Neural progenitor cell (in vitro differentiated cells): Measurements from ENCODE around the gene CDC42. TPM values are rescaled to one million over a fixed set of nuclear protein-coding genes. Genes with fewer than 3 reads are reported as not detected.
A peak's percentile ranks its signal among the peaks of the same experiment; 100 is the strongest.

Source experiments
- DNase-seq: peaks from one replicate; pipeline ENCODE4 v3.0.0-alpha.2; 2016; ENCODE audit warnings: low spot score
- H2AFZ ChIP-seq: fragments of 200-600 bp; sonication (generic); replicated peaks from 2 replicates; pipeline ENCODE4 v1.6.1; 2016; ENCODE audit warnings: antibody characterized with exemption
- H3F3A ChIP-seq: fragments of 200-600 bp; sonication (generic); 2 replicates; pipeline ENCODE4 v1.6.1; 2016; ENCODE audit warnings: antibody characterized with exemption, low read depth
- H3K27ac ChIP-seq: fragments of 200-600 bp; sonication (generic); 2 replicates; pipeline ENCODE4 v1.5.1; 2016; ENCODE audit warnings: mild to moderate bottlenecking
- H3K27me3 ChIP-seq: fragments of 200-600 bp; sonication (generic); 2 replicates; pipeline ENCODE4 v1.6.1; 2016; ENCODE audit warnings: mild to moderate bottlenecking, moderate library complexity
- H3K36me3 ChIP-seq: fragments of 200-600 bp; sonication (generic); 2 replicates; pipeline ENCODE4 v1.5.1; 2016
- H3K4me1 ChIP-seq: fragments of 200-600 bp; sonication (generic); 2 replicates; pipeline ENCODE4 v1.6.1; 2016; ENCODE audit warnings: mixed run types
- H3K4me2 ChIP-seq: fragments of 200-600 bp; sonication (generic); 2 replicates; pipeline ENCODE4 v1.6.1; 2016
- H3K4me3 ChIP-seq: fragments of 200-600 bp; sonication (generic); 2 replicates; pipeline ENCODE4 v1.5.1; 2016
- H3K79me2 ChIP-seq: fragments of 200-600 bp; sonication (generic); 2 replicates; pipeline ENCODE4 v1.6.1; 2016; ENCODE audit warnings: low read depth
- H3K9ac ChIP-seq: fragments of 200-600 bp; sonication (generic); 2 replicates; pipeline ENCODE4 v1.6.1; 2016
- H3K9me3 ChIP-seq: fragments of 200-600 bp; sonication (generic); 2 replicates; pipeline ENCODE4 v1.5.1; 2016; ENCODE audit warnings: low read depth
- H4K20me1 ChIP-seq: fragments of 200-600 bp; sonication (generic); 2 replicates; pipeline ENCODE4 v1.6.1; 2016; ENCODE audit warnings: low read depth
- H3K27ac Mint-ChIP-seq: 3 replicates; pipeline ENCODE4 v1.8.0; 2021; ENCODE audit warnings: mixed read lengths
- H3K27me3 Mint-ChIP-seq: 2 replicates; pipeline ENCODE4 v1.8.0; 2022; ENCODE audit warnings: low read depth, mild to moderate bottlenecking, inconsistent platforms, moderate library complexity, mixed read lengths; ENCODE audit not compliant: insufficient read depth
- H3K36me3 Mint-ChIP-seq: 3 replicates; pipeline ENCODE4 v1.8.0; 2021; ENCODE audit warnings: mixed read lengths
- H3K4me1 Mint-ChIP-seq: 3 replicates; pipeline ENCODE4 v1.8.0; 2021; ENCODE audit warnings: mixed read lengths
- H3K4me3 Mint-ChIP-seq: 3 replicates; pipeline ENCODE4 v1.8.0; 2021; ENCODE audit warnings: mild to moderate bottlenecking, moderate library complexity, mixed read lengths
- H3K9me3 Mint-ChIP-seq: 3 replicates; pipeline ENCODE4 v1.8.0; 2020; ENCODE audit warnings: mixed read lengths
- CTCF ChIP-seq: fragments of 200-600 bp; sonication (generic); IDR thresholded peaks from 2 replicates; pipeline ENCODE4 v1.5.1; 2017; ENCODE audit warnings: antibody characterized with exemption, mild to moderate bottlenecking
- EZH2 ChIP-seq: fragments of 200-600 bp; sonication (generic); IDR thresholded peaks from 2 replicates; pipeline ENCODE4 v1.6.1; 2017; ENCODE audit warnings: antibody characterized with exemption, mild to moderate bottlenecking, moderate library complexity
- EZH2phosphoT487 ChIP-seq: fragments of 200-600 bp; sonication (generic); IDR thresholded peaks from 2 replicates; pipeline ENCODE4 v1.6.1; 2017; ENCODE audit warnings: antibody characterized with exemption
- total RNA-seq: library from RNA; depleted of rRNA; stranded (reverse); fragments of >200 nt; gene quantifications from 2 replicates; pipeline ENCODE4 v1.2.3, GENCODE V29; 2015; ENCODE audit warnings: low replicate concordance

The CDC42 gene
- total RNA-seq, 1 donor from 2014 or later: 348 TPM

GRCh38 chr1:22107126-22107525, 54.6 kb downstream of the CDC42 start:
- Mint-ChIP-seq H3K36me3 (peaks cover 10% of the 10 kb centered on the region), H3K9me3 (no peaks in the 10 kb centered on the region), H3K27me3 (no peaks in the 10 kb centered on the region), H3K27ac (no peak overlapping the region), H3K4me1 (peaks cover 9% of the 10 kb centered on the region), H3K4me3 (no peak overlapping the region)
- Histone ChIP-seq H3K36me3 (no peaks in the 10 kb centered on the region), H2AFZ (no peak overlapping the region), H3K9ac (no peak overlapping the region), H3K4me3 (no peak overlapping the region), H3K4me2 (no peak overlapping the region), H3K79me2 (peaks cover 14% of the 10 kb centered on the region), H3K27me3 (no peaks in the 10 kb centered on the region), H4K20me1 (peaks cover 86% of the 10 kb centered on the region), H3K9me3 (no peaks in the 10 kb centered on the region), H3K4me1 (no peaks in the 10 kb centered on the region), H3F3A (peaks cover 10% of the 10 kb centered on the region), H3K27ac (no peak overlapping the region)
- DNase-seq: no peak
- TF ChIP-seq EZH2: no peak
- TF ChIP-seq EZH2phosphoT487: no peak
- TF ChIP-seq CTCF: no peak

GRCh38 chr1:22108339-22109105, 56.0 kb downstream of the CDC42 start:
- no peak overlapping the region for H3K27ac ChIP-seq
- peak overlapping the region; percentile 65 for H3K27ac Mint-ChIP-seq

GRCh38 chr1:22110016-22110415, 57.5 kb downstream of the CDC42 start:
- no peak for DNase-seq
- peaks cover 28% of the 10 kb centered on the region for H3K4me1 Mint-ChIP-seq
- peaks cover 3% of the 10 kb centered on the region for H3K27me3 Mint-ChIP-seq
- no peak overlapping the region for H2AFZ ChIP-seq
- no peak overlapping the region for H3K4me3 Mint-ChIP-seq
- no peaks in the 10 kb centered on the region for H3K36me3 ChIP-seq
- peaks cover 13% of the 10 kb centered on the region for H3K4me1 ChIP-seq
- TF ChIP-seq EZH2phosphoT487: no peak
- no peak for TF ChIP-seq EZH2
- TF ChIP-seq CTCF: no peak
- no peaks in the 10 kb centered on the region for H3K9me3 Mint-ChIP-seq
- H3K4me2 ChIP-seq: no peak overlapping the region
- H3K27ac ChIP-seq: no peak overlapping the region
- peaks cover 14% of the 10 kb centered on the region for H3K79me2 ChIP-seq
- H3F3A ChIP-seq: peaks cover 14% of the 10 kb centered on the region
- H3K9ac ChIP-seq: no peak overlapping the region
- H4K20me1 ChIP-seq: peaks cover 95% of the 10 kb centered on the region
- H3K9me3 ChIP-seq: no peaks in the 10 kb centered on the region
- H3K36me3 Mint-ChIP-seq: peaks cover 14% of the 10 kb centered on the region
- H3K27me3 ChIP-seq: no peaks in the 10 kb centered on the region
- no peak overlapping the region for H3K27ac Mint-ChIP-seq
- no peak overlapping the region for H3K4me3 ChIP-seq

More at GRCh38 chr1:22108339-22109105, 56.0 kb downstream of the CDC42 start:
- H3K36me3 Mint-ChIP-seq: peaks cover 14% of the 10 kb centered on the region
- no peak overlapping the region for H3K4me3 ChIP-seq
- H3K36me3 ChIP-seq: no peaks in the 10 kb centered on the region
- no peaks in the 10 kb centered on the region for H3K4me1 ChIP-seq
- peaks cover 93% of the 10 kb centered on the region for H4K20me1 ChIP-seq
- H3K9me3 ChIP-seq: no peaks in the 10 kb centered on the region
- H3K79me2 ChIP-seq: peaks cover 14% of the 10 kb centered on the region
- no peak for TF ChIP-seq EZH2
- TF ChIP-seq CTCF: no peak
- TF ChIP-seq EZH2phosphoT487: no peak
- H3K9ac ChIP-seq: no peak overlapping the region
- H3K27me3 ChIP-seq: no peaks in the 10 kb centered on the region
- H2AFZ ChIP-seq: no peak overlapping the region
- peaks cover 19% of the 10 kb centered on the region for H3K4me1 Mint-ChIP-seq
- peaks cover 10% of the 10 kb centered on the region for H3F3A ChIP-seq
- H3K4me3 Mint-ChIP-seq: peak overlapping the region; percentile 24
- DNase-seq: no peak
- no peaks in the 10 kb centered on the region for H3K9me3 Mint-ChIP-seq
- peaks cover 3% of the 10 kb centered on the region for H3K27me3 Mint-ChIP-seq
- H3K4me2 ChIP-seq: no peak overlapping the region
